OCI-LY1 (cell line): Measurements from ENCODE around the gene KRT84.

Source experiments
- H2AFZ ChIP-seq: fragments of 200-600 bp; sonication (generic), shearing (Covaris generic); 2 replicates; pipeline ENCODE4 v1.6.0; 2014; ENCODE audit warnings: antibody characterized with exemption, mild to moderate bottlenecking, low read length
- H3F3A ChIP-seq: fragments of 200-600 bp; sonication (generic), shearing (Covaris generic); 2 replicates; pipeline ENCODE4 v1.6.0; 2014; ENCODE audit warnings: mild to moderate bottlenecking, antibody characterized with exemption, low read length, moderate library complexity; ENCODE audit not compliant: insufficient read depth
- H3K27ac ChIP-seq: fragments of 200-600 bp; sonication (generic); 2 replicates; pipeline ENCODE4 v1.5.1; 2014; ENCODE audit warnings: low read length, mixed run types, mild to moderate bottlenecking, low read depth; ENCODE audit not compliant: poor library complexity, severe bottlenecking
- H3K27me3 ChIP-seq: fragments of 200-600 bp; sonication (generic); 2 replicates; pipeline ENCODE4 v1.6.0; 2014; ENCODE audit warnings: antibody characterized with exemption, mild to moderate bottlenecking, low read length, moderate library complexity; ENCODE audit not compliant: insufficient read depth
- H3K36me3 ChIP-seq: fragments of 200-600 bp; sonication (generic); 2 replicates; pipeline ENCODE4 v1.6.1; 2014; ENCODE audit warnings: mild to moderate bottlenecking, antibody characterized with exemption, low read length, moderate library complexity, mixed read lengths; ENCODE audit not compliant: insufficient read depth
- H3K4me1 ChIP-seq: fragments of 200-600 bp; sonication (generic); 2 replicates; pipeline ENCODE4 v1.5.1; 2014; ENCODE audit warnings: mild to moderate bottlenecking, low read length, moderate library complexity; ENCODE audit not compliant: insufficient read depth, severe bottlenecking
- H3K4me2 ChIP-seq: fragments of 200-600 bp; sonication (generic), shearing (Covaris generic); 2 replicates; pipeline ENCODE4 v1.6.1; 2014; ENCODE audit warnings: low read length
- H3K4me3 ChIP-seq: fragments of 200-600 bp; sonication (generic); 2 replicates; pipeline ENCODE4 v1.5.1; 2014; ENCODE audit warnings: low read length, low read depth, mild to moderate bottlenecking, mixed read lengths; ENCODE audit not compliant: poor library complexity, severe bottlenecking
- H3K79me2 ChIP-seq: fragments of 200-600 bp; shearing (Covaris generic); 2 replicates; pipeline ENCODE4 v1.6.1; 2016; ENCODE audit warnings: mixed run types, low read length, mixed read lengths; ENCODE audit not compliant: insufficient read depth
- H3K9ac ChIP-seq: fragments of 200-600 bp; sonication (generic), shearing (Covaris generic); 2 replicates; pipeline ENCODE4 v1.6.1; 2014; ENCODE audit warnings: mild to moderate bottlenecking, low read length, mixed read lengths
- H3K9me2 ChIP-seq: fragments of 200-600 bp; sonication (generic), shearing (Covaris generic); 2 replicates; pipeline ENCODE4 v1.6.1; 2014; ENCODE audit warnings: low read depth, mild to moderate bottlenecking, low read length, mixed read lengths
- H3K9me3 ChIP-seq: fragments of 200-600 bp; shearing (Covaris generic); 2 replicates; pipeline ENCODE4 v1.6.1; 2014; ENCODE audit warnings: low read length, mixed read lengths
- H4K20me1 ChIP-seq: fragments of 200-600 bp; sonication (generic), shearing (Covaris generic); 2 replicates; pipeline ENCODE4 v1.6.0; 2016; ENCODE audit warnings: mild to moderate bottlenecking, low read length; ENCODE audit not compliant: insufficient read depth
- EZH2 ChIP-seq: fragments of 200-600 bp; sonication (generic), shearing (Covaris generic); IDR thresholded peaks from 2 replicates; pipeline ENCODE4 v1.8.0; 2017; ENCODE audit warnings: borderline replicate concordance, mixed run types, mild to moderate bottlenecking, antibody characterized with exemption, low read length, moderate library complexity, mixed read lengths
- TF ChIP-seq, protein P1 (sequence below): fragments of 200-600 bp; sonication (generic), shearing (Covaris generic); IDR thresholded peaks from 2 replicates; pipeline ENCODE4 v1.5.1; 2017; ENCODE audit warnings: mild to moderate bottlenecking, antibody characterized with exemption, low read length, moderate library complexity, mixed read lengths

Gene KRT84

DNA sequence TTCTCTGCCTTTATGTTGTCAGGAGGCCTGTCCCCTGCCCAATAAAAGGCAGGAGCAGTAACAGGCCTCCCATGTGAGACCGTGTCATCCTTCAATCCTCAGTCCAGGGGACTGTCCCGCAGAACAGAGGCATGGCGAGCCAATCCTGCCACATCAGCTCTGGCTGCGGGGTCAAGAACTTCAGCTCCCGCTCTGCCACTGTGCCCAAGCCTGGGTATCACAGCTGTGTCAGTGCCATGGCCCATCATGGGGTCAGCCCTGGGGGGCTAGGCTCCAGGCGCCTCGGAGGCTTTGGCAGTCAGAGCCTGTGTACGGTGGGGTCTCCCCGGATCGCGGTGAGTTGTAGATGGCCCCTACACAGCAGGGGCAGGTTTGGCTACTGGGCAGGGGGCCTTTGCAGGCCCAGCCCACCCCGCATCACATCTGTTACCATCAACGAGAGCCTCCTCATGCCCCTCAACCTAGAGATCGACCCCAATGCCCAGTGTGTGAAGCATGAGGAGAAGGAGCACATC lies 44.3 kb downstream of the KRT84 start:
- H3K4me2 ChIP-seq: no peak overlapping the region

DNA sequence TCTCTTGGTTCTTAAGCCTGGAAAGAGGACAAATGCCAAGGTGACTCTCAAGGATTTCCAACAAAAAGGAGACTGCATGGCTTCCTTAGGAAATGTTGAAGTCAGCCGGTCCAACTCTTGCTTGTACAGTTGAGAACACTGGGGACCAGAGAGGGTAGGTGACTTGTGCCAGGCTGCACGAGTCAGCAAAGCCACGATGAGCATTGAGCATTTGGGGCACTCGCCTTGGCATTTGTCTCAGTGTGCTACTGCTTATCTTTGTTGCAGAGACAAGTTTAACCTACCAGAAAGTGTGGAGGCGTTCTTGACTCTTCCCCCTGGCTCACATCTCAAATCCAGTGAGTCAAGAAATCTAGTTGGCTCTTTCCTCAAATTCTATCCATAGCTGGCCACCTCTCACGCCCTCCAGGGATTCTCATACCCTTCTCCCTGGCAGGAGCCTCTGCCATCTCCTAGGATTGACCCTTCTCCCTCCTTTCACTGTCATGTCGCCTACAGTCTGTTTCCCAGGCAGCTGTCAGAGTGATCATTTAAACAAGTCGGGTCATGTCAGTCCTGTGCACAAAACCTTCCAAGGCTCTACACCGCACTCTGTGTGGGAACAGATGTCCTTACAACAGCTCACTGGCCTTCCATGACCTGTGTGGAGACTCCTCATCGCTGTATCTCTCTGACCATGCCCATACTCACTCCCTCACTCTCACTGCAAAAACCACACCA lies 47.1 kb downstream of the KRT84 start:
- no peak overlapping the region for H3K4me3 ChIP-seq
- no peak for TF ChIP-seq EZH2
- TF ChIP-seq, protein P1, sequence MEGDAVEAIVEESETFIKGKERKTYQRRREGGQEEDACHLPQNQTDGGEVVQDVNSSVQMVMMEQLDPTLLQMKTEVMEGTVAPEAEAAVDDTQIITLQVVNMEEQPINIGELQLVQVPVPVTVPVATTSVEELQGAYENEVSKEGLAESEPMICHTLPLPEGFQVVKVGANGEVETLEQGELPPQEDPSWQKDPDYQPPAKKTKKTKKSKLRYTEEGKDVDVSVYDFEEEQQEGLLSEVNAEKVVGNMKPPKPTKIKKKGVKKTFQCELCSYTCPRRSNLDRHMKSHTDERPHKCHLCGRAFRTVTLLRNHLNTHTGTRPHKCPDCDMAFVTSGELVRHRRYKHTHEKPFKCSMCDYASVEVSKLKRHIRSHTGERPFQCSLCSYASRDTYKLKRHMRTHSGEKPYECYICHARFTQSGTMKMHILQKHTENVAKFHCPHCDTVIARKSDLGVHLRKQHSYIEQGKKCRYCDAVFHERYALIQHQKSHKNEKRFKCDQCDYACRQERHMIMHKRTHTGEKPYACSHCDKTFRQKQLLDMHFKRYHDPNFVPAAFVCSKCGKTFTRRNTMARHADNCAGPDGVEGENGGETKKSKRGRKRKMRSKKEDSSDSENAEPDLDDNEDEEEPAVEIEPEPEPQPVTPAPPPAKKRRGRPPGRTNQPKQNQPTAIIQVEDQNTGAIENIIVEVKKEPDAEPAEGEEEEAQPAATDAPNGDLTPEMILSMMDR: no peak
- no peak overlapping the region for H2AFZ ChIP-seq
- H3K4me1 ChIP-seq: no peaks in the 10 kb centered on the region
- no peaks in the 10 kb centered on the region; the same call in 1 of the 2 replicates for H3K9me3 ChIP-seq
- H3K4me2 ChIP-seq: no peak overlapping the region
- H3K36me3 ChIP-seq: no peaks in the 10 kb centered on the region
- H3K9me2 ChIP-seq: no peaks in the 10 kb centered on the region
- no peaks in the 10 kb centered on the region for H4K20me1 ChIP-seq
- peaks cover 18% of the 10 kb centered on the region; the same call in 1 of the 2 replicates for H3K27me3 ChIP-seq
- no peak overlapping the region for H3K27ac ChIP-seq
- H3F3A ChIP-seq: no peaks in the 10 kb centered on the region; the same call in 1 of the 2 replicates
- H3K9ac ChIP-seq: no peak overlapping the region
- H3K79me2 ChIP-seq: no peaks in the 10 kb centered on the region

More for the DNA sequence above, 44.3 kb downstream of the KRT84 start:
- no peaks in the 10 kb centered on the region for H3K79me2 ChIP-seq
- H3K9ac ChIP-seq: no peak overlapping the region
- H3K9me2 ChIP-seq: no peaks in the 10 kb centered on the region
- H3K27ac ChIP-seq: no peak overlapping the region
- TF ChIP-seq EZH2: no peak
- TF ChIP-seq, protein P1: no peak
- H3K4me1 ChIP-seq: no peaks in the 10 kb centered on the region
- no peak overlapping the region for H3K4me3 ChIP-seq
- no peaks in the 10 kb centered on the region; the same call in 1 of the 2 replicates for H3K9me3 ChIP-seq
- no peaks in the 10 kb centered on the region for H4K20me1 ChIP-seq
- no peaks in the 10 kb centered on the region for H3K36me3 ChIP-seq
- peaks cover 18% of the 10 kb centered on the region; the same call in 1 of the 2 replicates for H3K27me3 ChIP-seq
- no peak overlapping the region for H2AFZ ChIP-seq
- no peaks in the 10 kb centered on the region; the same call in 1 of the 2 replicates for H3F3A ChIP-seq

DNA sequence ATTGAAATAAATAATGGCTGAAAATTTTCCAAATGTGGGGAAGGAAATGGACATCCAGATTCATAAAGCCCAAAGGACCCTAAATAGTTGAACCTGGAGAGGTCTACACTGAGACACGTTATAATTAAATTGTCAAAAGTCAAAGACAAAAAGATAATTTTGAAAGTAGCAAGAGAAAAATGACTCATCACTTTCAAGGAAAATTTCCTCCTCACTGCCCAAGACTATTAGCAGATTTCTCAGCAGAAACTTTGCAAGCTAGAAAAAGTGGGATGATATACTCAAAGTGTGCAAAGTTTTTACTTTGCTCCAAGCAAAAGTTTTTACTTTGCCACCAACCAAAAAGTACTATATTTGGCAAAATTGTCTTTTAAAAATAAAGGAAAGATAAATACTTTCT lies 48.4 kb downstream of the KRT84 start:
- Histone ChIP-seq H2AFZ (no peak overlapping the region), H3K79me2 (no peaks in the 10 kb centered on the region), H3K9me2 (no peaks in the 10 kb centered on the region), H3K27me3 (peaks cover 8% of the 10 kb centered on the region; the same call in 1 of the 2 replicates), H3K4me3 (no peak overlapping the region), H3K4me2 (no peak overlapping the region), H3F3A (no peaks in the 10 kb centered on the region; the same call in 1 of the 2 replicates), H4K20me1 (no peaks in the 10 kb centered on the region), H3K27ac (no peak overlapping the region), H3K9me3 (no peaks in the 10 kb centered on the region; the same call in 1 of the 2 replicates), H3K4me1 (no peaks in the 10 kb centered on the region), H3K9ac (no peak overlapping the region), H3K36me3 (no peaks in the 10 kb centered on the region)
- TF ChIP-seq EZH2: no peak
- TF ChIP-seq, protein P1: no peak
